Neural cell (in vitro differentiated cells): ENCODE measurements around the gene ANKRD10. TPM values are rescaled to one million over a fixed set of nuclear protein-coding genes. Genes with fewer than 3 reads are reported as not detected.
"Not testable (repeated sequence)": the region's sequence is repeated elsewhere in the genome, so short reads cannot be mapped to it uniquely, and the experiment has no call there.

Experiments
- H2AFZ ChIP-seq: fragments of 200-600, 300-800 bp; sonication (generic), shearing (Covaris generic); 2 replicates; pipeline ENCODE4 v1.6.0; 2014; ENCODE audit warnings: low read depth, mild to moderate bottlenecking, antibody characterized with exemption, low read length, moderate library complexity
- H3F3A ChIP-seq: fragments of 200-600 bp; shearing (Covaris generic); 2 replicates; pipeline ENCODE4 v1.6.1; 2016; ENCODE audit warnings: mild to moderate bottlenecking, moderate library complexity, mixed read lengths, antibody characterized with exemption, low read length; ENCODE audit not compliant: insufficient read depth, poor library complexity, severe bottlenecking
- H3K27ac ChIP-seq: fragments of 200-600, 300-800 bp; sonication (generic), shearing (Covaris generic); 2 replicates; pipeline ENCODE4 v1.5.1; 2014; ENCODE audit warnings: mild to moderate bottlenecking, low read length, moderate library complexity
- H3K27me3 ChIP-seq: fragments of 300-800, 200-600 bp; sonication (generic), shearing (Covaris generic); 2 replicates; pipeline ENCODE4 v1.6.0; 2014; ENCODE audit warnings: mild to moderate bottlenecking, low read depth, low read length, moderate library complexity; ENCODE audit not compliant: insufficient read depth
- H3K36me3 ChIP-seq: fragments of 300-800, 200-600 bp; sonication (generic), shearing (Covaris generic); 2 replicates; pipeline ENCODE4 v1.5.1; 2014; ENCODE audit warnings: mild to moderate bottlenecking, antibody characterized with exemption, low read length, moderate library complexity; ENCODE audit not compliant: insufficient read depth
- H3K4me2 ChIP-seq: fragments of 300-800, 200-600 bp; sonication (generic), shearing (Covaris generic); 2 replicates; pipeline ENCODE4 v1.6.0; 2014; ENCODE audit warnings: mild to moderate bottlenecking, low read length
- H3K4me3 ChIP-seq: fragments of 300-800, 200-600 bp; sonication (generic), shearing (Covaris generic); 2 replicates; pipeline ENCODE4 v1.5.1; 2014; ENCODE audit warnings: mild to moderate bottlenecking, low read length, moderate library complexity
- H3K79me2 ChIP-seq: fragments of 200-600 bp; shearing (Covaris generic); replicated peaks from 2 replicates; pipeline ENCODE4 v1.6.0; 2014; ENCODE audit warnings: mild to moderate bottlenecking, low read length, moderate library complexity; ENCODE audit not compliant: insufficient read depth
- H3K9ac ChIP-seq: fragments of 300-800, 200-600 bp; sonication (generic), shearing (Covaris generic); 2 replicates; pipeline ENCODE4 v1.6.1; 2016; ENCODE audit warnings: mild to moderate bottlenecking, low read length, mixed read lengths
- H3K9me2 ChIP-seq: fragments of 200-600 bp; shearing (Covaris generic); 2 replicates; pipeline ENCODE4 v1.6.1; 2016; ENCODE audit warnings: mild to moderate bottlenecking, low read length, mixed read lengths; ENCODE audit not compliant: insufficient read depth
- H3K9me3 ChIP-seq: fragments of 200-600, 300-800 bp; sonication (generic), shearing (Covaris generic); 2 replicates; pipeline ENCODE4 v1.6.1; 2016; ENCODE audit warnings: mild to moderate bottlenecking, mixed run types, low read length, moderate library complexity, mixed read lengths
- H4K20me1 ChIP-seq: fragments of 200-600 bp; shearing (Covaris generic); 2 replicates; pipeline ENCODE4 v1.6.1; 2016; ENCODE audit warnings: mild to moderate bottlenecking, mixed run types; ENCODE audit not compliant: insufficient read depth
- CTCF ChIP-seq: fragments of 450-650 bp; IDR thresholded peaks from 2 replicates; pipeline ENCODE4 v1.5.1; 2014; ENCODE audit warnings: antibody characterized with exemption, mild to moderate bottlenecking, moderate library complexity; ENCODE audit not compliant: poor library complexity, severe bottlenecking
- EP300 ChIP-seq: fragments of 450-650 bp; conservative IDR thresholded peaks from 2 replicates; pipeline ENCODE4 v1.6.1; 2014; ENCODE audit warnings: antibody characterized with exemption, mild to moderate bottlenecking, moderate library complexity; ENCODE audit not compliant: poor library complexity, severe bottlenecking
- EZH2 ChIP-seq: fragments of 200-600, 300-800 bp; shearing (Covaris generic), sonication (generic); IDR thresholded peaks from 2 replicates; pipeline ENCODE4 v1.6.1; 2014; ENCODE audit warnings: antibody characterized with exemption, low read length, borderline replicate concordance, mild to moderate bottlenecking; ENCODE audit not compliant: insufficient read depth, poor library complexity, severe bottlenecking
- MXI1 ChIP-seq: fragments of 450-650 bp; conservative IDR thresholded peaks from 2 replicates; pipeline ENCODE4 v1.6.1; 2014; ENCODE audit warnings: antibody characterized with exemption, mild to moderate bottlenecking; ENCODE audit not compliant: poor library complexity, severe bottlenecking
- POLR2AphosphoS5 ChIP-seq: IDR thresholded peaks from 2 replicates; pipeline ENCODE4 v1.6.1; 2012
- RAD21 ChIP-seq: fragments of 450-650 bp; conservative IDR thresholded peaks from 2 replicates; pipeline ENCODE4 v1.6.1; 2014; ENCODE audit warnings: antibody characterized with exemption, mild to moderate bottlenecking, moderate library complexity
- REST ChIP-seq: IDR thresholded peaks from 2 replicates; pipeline ENCODE4 v1.6.1; 2012; ENCODE audit warnings: borderline replicate concordance
- SMC3 ChIP-seq: fragments of 450-650 bp; conservative IDR thresholded peaks from 2 replicates; pipeline ENCODE4 v1.6.1; 2014; ENCODE audit warnings: antibody characterized with exemption, mild to moderate bottlenecking, moderate library complexity; ENCODE audit not compliant: poor library complexity
- TAF1 ChIP-seq: IDR thresholded peaks from 2 replicates; pipeline ENCODE4 v1.6.1; 2012; ENCODE audit warnings: low read depth
- polyA plus RNA-seq: library from polyadenylated mRNA; depleted of rRNA; stranded (reverse); fragments of >200 nt; gene quantifications from 2 replicates; pipeline ENCODE4 v1.2.3, GENCODE V29; 2014

ANKRD10 gene
- polyA plus RNA-seq, 1 donor from 2014 or later = 564 TPM

- no peak overlapping the region for H2AFZ ChIP-seq
- TF ChIP-seq EP300 (no peak), EZH2 (no peak), TAF1 (no peak), MXI1 (no peak), SMC3 (no peak), RAD21 (no peak), CTCF (no peak), REST (no peak), POLR2AphosphoS5 (no peak)
These were observed 76.8 kb downstream of the ANKRD10 start for GRCh38 chr13:110838116-110838515.

GRCh38 chr13:110837397-110838061, 77.3 kb downstream of the ANKRD10 start:
- H4K20me1 ChIP-seq, H3K9me3 ChIP-seq, H3K4me2 ChIP-seq, H3K4me3 ChIP-seq, H3K9ac ChIP-seq, H3K27me3 ChIP-seq, H3K79me2 ChIP-seq, H3F3A ChIP-seq, H2AFZ ChIP-seq, H3K36me3 ChIP-seq, H3K27ac ChIP-seq, H3K9me2 ChIP-seq: not testable (repeated sequence)

More at GRCh38 chr13:110838116-110838515, 76.8 kb downstream of the ANKRD10 start:
- no peak overlapping the region for H3K4me3 ChIP-seq
- H4K20me1 ChIP-seq = no peaks in the 10 kb centered on the region
- H3K9me3 ChIP-seq = no peaks in the 10 kb centered on the region
- H3K9ac ChIP-seq = no peak overlapping the region
- no peaks in the 10 kb centered on the region for H3K36me3 ChIP-seq
- no peaks in the 10 kb centered on the region for H3K79me2 ChIP-seq
- no peak overlapping the region for H3K27ac ChIP-seq
- no peaks in the 10 kb centered on the region for H3K27me3 ChIP-seq
- no peaks in the 10 kb centered on the region for H3F3A ChIP-seq
- H3K4me2 ChIP-seq = no peak overlapping the region
- H3K9me2 ChIP-seq = no peaks in the 10 kb centered on the region

- Histone ChIP-seq H3K4me3 (no peak overlapping the region), H3K4me2 (no peak overlapping the region), H3K9me3 (no peaks in the 10 kb centered on the region), H3F3A (no peaks in the 10 kb centered on the region), H3K79me2 (no peaks in the 10 kb centered on the region), H3K9me2 (no peaks in the 10 kb centered on the region), H3K36me3 (no peaks in the 10 kb centered on the region), H3K27me3 (no peaks in the 10 kb centered on the region), H3K27ac (no peak overlapping the region), H2AFZ (no peak overlapping the region), H3K9ac (no peak overlapping the region), H4K20me1 (no peaks in the 10 kb centered on the region)
- TF ChIP-seq TAF1 (no peak), REST (no peak), CTCF (no peak), EP300 (no peak), POLR2AphosphoS5 (no peak), RAD21 (no peak)
These were observed 78.3 kb downstream of the ANKRD10 start for GRCh38 chr13:110836605-110836903.
